IMR-90 (cell line): ENCODE measurements around the gene RERE. TPM values are rescaled to one million over a fixed set of nuclear protein-coding genes. Genes with fewer than 3 reads are reported as not detected.

Source experiments
- ATAC-seq: fragments of 200-7000 bp; cut with Tn5 transposase; 2 replicates; pipeline ENCODE4 v1.9.1; 2020; ENCODE audit warnings: low read depth, mild to moderate bottlenecking, moderate library complexity
- BruUV-seq: library from RNA; stranded (reverse); fragments of 400-500 nt; replicated peaks from 2 replicates; lab custom pipeline; 2021; lab: Mats Ljungman, UMichigan
- CTCF ChIA-PET: fragments of 300-600 bp; formaldehyde crosslinking; extraction: SDS; loops from one replicate; lab custom pipeline; 2021; ENCODE audit warnings: antibody characterized with exemption; lab: Yijun Ruan, JAX
- POLR2A ChIA-PET: fragments of 300-600 bp; sonication (Branson Sonifier 250); formaldehyde crosslinking; loops from one replicate; lab custom pipeline; 2022; ENCODE audit warnings: antibody characterized with exemption; ENCODE audit not compliant: unreplicated experiment; lab: Charles Lee
- DNase-seq: peaks from one replicate; pipeline ENCODE4 v3.0.0; 2013
- H2AFZ ChIP-seq: replicated peaks from 2 replicates; pipeline ENCODE3; 2013; ENCODE audit warnings: low read length, mild to moderate bottlenecking; ENCODE audit not compliant: poor library complexity
- H2AK5ac ChIP-seq: 2 replicates; pipeline ENCODE4 v1.6.1; 2013; ENCODE audit warnings: low read depth, low read length, inconsistent platforms
- H2AK9ac ChIP-seq: replicated peaks from 2 replicates; pipeline ENCODE3; 2013; ENCODE audit warnings: mild to moderate bottlenecking, low read depth, low read length, moderate library complexity; ENCODE audit not compliant: poor library complexity
- H2BK120ac ChIP-seq: 2 replicates; pipeline ENCODE4 v1.6.1; 2013; ENCODE audit warnings: low read depth, low read length, inconsistent platforms
- H2BK15ac ChIP-seq: 3 replicates; pipeline ENCODE4 v1.6.1; 2013; ENCODE audit warnings: low read depth, low read length, inconsistent platforms
- H2BK20ac ChIP-seq: 2 replicates; pipeline ENCODE4 v1.6.1; 2013; ENCODE audit warnings: low read depth, mild to moderate bottlenecking, inconsistent platforms, low read length, moderate library complexity
- H2BK5ac ChIP-seq: 2 replicates; pipeline ENCODE4 v1.6.1; 2013; ENCODE audit warnings: mild to moderate bottlenecking, low read depth, low read length, inconsistent platforms; ENCODE audit not compliant: poor library complexity, severe bottlenecking
- H3K14ac ChIP-seq: replicated peaks from 2 replicates; pipeline ENCODE4 v1.6.1; 2013; ENCODE audit warnings: low read depth, low read length, inconsistent platforms
- H3K18ac ChIP-seq: 2 replicates; pipeline ENCODE4 v1.6.1; 2013; ENCODE audit warnings: low read depth, low read length, control low read depth
- H3K23ac ChIP-seq: 2 replicates; pipeline ENCODE4 v1.6.1; 2013; ENCODE audit warnings: low read depth, low read length, inconsistent platforms
- H3K27ac ChIP-seq: 2 replicates; pipeline ENCODE4 v1.5.1; 2013; ENCODE audit warnings: mild to moderate bottlenecking, control low read depth, low read length; ENCODE audit not compliant: insufficient read depth
- H3K27me3 ChIP-seq: 2 replicates; pipeline ENCODE4 v1.6.1; 2013; ENCODE audit warnings: low read length; ENCODE audit not compliant: control insufficient read depth, insufficient read depth
- H3K36me3 ChIP-seq: 2 replicates; pipeline ENCODE4 v1.6.1; 2013; ENCODE audit warnings: low read length, mixed read lengths; ENCODE audit not compliant: control insufficient read depth, insufficient read depth
- H3K4ac ChIP-seq: 2 replicates; pipeline ENCODE4 v1.6.1; 2013; ENCODE audit warnings: low read depth, low read length, inconsistent platforms
- H3K4me1 ChIP-seq: 2 replicates; pipeline ENCODE4 v1.6.1; 2013; ENCODE audit warnings: low read length, mixed read lengths; ENCODE audit not compliant: control insufficient read depth, insufficient read depth
- H3K4me2 ChIP-seq: 2 replicates; pipeline ENCODE4 v1.6.1; 2013; ENCODE audit warnings: low read depth, mild to moderate bottlenecking, control low read depth, low read length, moderate library complexity
- H3K4me3 ChIP-seq: 2 replicates; pipeline ENCODE4 v1.5.1; 2013; ENCODE audit warnings: low read depth, mild to moderate bottlenecking, control low read depth, low read length, moderate library complexity; ENCODE audit not compliant: insufficient read depth
- H3K56ac ChIP-seq: 2 replicates; pipeline ENCODE4 v1.6.1; 2013; ENCODE audit warnings: low read length, inconsistent platforms; ENCODE audit not compliant: insufficient read depth; ENCODE audit errors: extremely low read depth
- H3K79me1 ChIP-seq, 2 experiments: 2 replicates each; pipeline ENCODE4 v1.6.1; 2013; ENCODE audit warnings: low read length in 2 of 2, inconsistent platforms in 1 of 2, low read depth in 1 of 2
- H3K9ac ChIP-seq: 2 replicates; pipeline ENCODE4 v1.6.1; 2013; ENCODE audit warnings: low read depth, low read length, control low read depth
- H3K9me1 ChIP-seq: 2 replicates; pipeline ENCODE4 v1.6.1; 2013; ENCODE audit warnings: low read length, inconsistent platforms; ENCODE audit not compliant: insufficient read depth
- H3K9me3 ChIP-seq: 2 replicates; pipeline ENCODE4 v1.6.1; 2013; ENCODE audit warnings: low read length; ENCODE audit not compliant: control insufficient read depth, insufficient read depth
- H4K20me1 ChIP-seq: 2 replicates; pipeline ENCODE4 v1.6.1; 2013; ENCODE audit warnings: low read length, inconsistent platforms; ENCODE audit not compliant: insufficient read depth
- H4K5ac ChIP-seq: 2 replicates; pipeline ENCODE4 v1.6.1; 2013; ENCODE audit warnings: mild to moderate bottlenecking, low read depth, low read length, control low read depth
- H4K8ac ChIP-seq, 2 experiments: 2 replicates each; pipeline ENCODE4 v1.6.1; 2013; ENCODE audit warnings: low read depth in 2 of 2, low read length in 2 of 2, control low read depth in 1 of 2, inconsistent platforms in 1 of 2
- H4K91ac ChIP-seq: 2 replicates; pipeline ENCODE4 v1.6.1; 2013; ENCODE audit warnings: low read depth, low read length, inconsistent platforms; ENCODE audit not compliant: insufficient read depth
- MXI1 ChIP-seq: IDR thresholded peaks from 2 replicates; pipeline ENCODE4 v1.6.1; 2012; ENCODE audit warnings: low read depth, mild to moderate bottlenecking, low read length, moderate library complexity, borderline replicate concordance
- POLR2A ChIP-seq: IDR thresholded peaks from 2 replicates; pipeline ENCODE4 v1.6.1; 2012; ENCODE audit warnings: mild to moderate bottlenecking, low read depth, low read length
- RAD21 ChIP-seq: IDR thresholded peaks from 2 replicates; pipeline ENCODE4 v1.6.1; 2012; ENCODE audit warnings: low read length, improper control_type of control experiment
- USF2 ChIP-seq: fragments of 150-350 bp; IDR thresholded peaks from 2 replicates; pipeline ENCODE4 v1.6.1; 2017; ENCODE audit warnings: mild to moderate bottlenecking, antibody characterized with exemption, low read length, low read depth
- WGBS, 2 experiments: methylation state at CpG; one replicate each; pipeline versions ENCODE4 v1.1.5 to v1.1.7; 2013; ENCODE audit warnings: missing lambda C conversion rate in 2 of 2; ENCODE audit not compliant: insufficient read length in 1 of 2; ENCODE audit errors: extremely low coverage in 2 of 2; 5-methylcytosine and 5-hydroxymethylcytosine counted together
- dilution Hi-C: fragments of 300-500 bp; cut with HindIII; formaldehyde crosslinking; loops from one replicate; pipeline ENCODE4 v1.14.3; 2018; ENCODE audit warnings: low sequenced_read_pairs; ENCODE audit not compliant: unreplicated experiment
- in situ Hi-C: fragments of 300-500 bp; cut with MboI; formaldehyde crosslinking; loops from 3 replicates; pipeline ENCODE4 v1.14.3; 2019; ENCODE audit warnings: low sequenced_read_pairs, inconsistent platforms, mixed read lengths
- intact Hi-C: fragments of 100-400 bp; cut with micrococcal nuclease; formaldehyde crosslinking; loops from 2 replicates; pipeline ENCODE4 v1.10.0; 2022
- polyA plus RNA-seq, 3 experiments: library from polyadenylated mRNA; depleted of rRNA; stranded (reverse); fragments of >200 nt; gene quantifications; 2 replicates each; pipeline ENCODE4 v1.2.3, GENCODE V29; 2012; ENCODE audit warnings: low replicate concordance in 1 of 3
- total RNA-seq: library from RNA; depleted of rRNA; stranded (reverse); fragments of >200 nt; gene quantifications from 2 replicates; pipeline ENCODE4 v1.2.3, GENCODE V29; 2012

The RERE gene
- total and polyA plus RNA-seq, 2 of the 4 experiments (the other 2 are of a cell fraction): 11.5 to 25.1 TPM

GRCh38 chr1:8600336-8600735 lies 217.1 kb downstream of the RERE start (continued):
- TF ChIP-seq POLR2A: no peak

- ChIA-PET POLR2A (interaction anchor here (0.5 kb wide), 1 partner anchor 625 kb away, joined by 4 read pairs; no protein-coding TSS in a partner anchor), CTCF (interaction anchor here (0.6 to 1.1 kb wide), 3 partner anchors 11 to 136 kb away, joined by 3 to 8 read pairs (median 3); no protein-coding TSS in a partner anchor)
- no peak overlapping the region for H3K4me2 ChIP-seq
- H3K9me1 ChIP-seq: peaks cover 23% of the 10 kb centered on the region
- ATAC-seq: no peak
- no peak overlapping the region for H3K23ac ChIP-seq
- no peak overlapping the region for H3K9ac ChIP-seq
- no peak overlapping the region for H4K5ac ChIP-seq
- H3K4ac ChIP-seq: no peak overlapping the region
- H2BK15ac ChIP-seq: no peak overlapping the region
- no peak overlapping the region for H3K56ac ChIP-seq
- no peak overlapping the region for H2BK120ac ChIP-seq
- no peak overlapping the region for H4K91ac ChIP-seq
- TF ChIP-seq RAD21: no peak
- no peak for TF ChIP-seq USF2
- TF ChIP-seq MXI1: no peak
- no peak overlapping the region for H2BK5ac ChIP-seq
- BruUV-seq: no TSS peak
- no peaks in the 10 kb centered on the region; the same call in 1 of the 2 replicates for H3K36me3 ChIP-seq
- no peak overlapping the region for H2AFZ ChIP-seq
- peaks cover 52% of the 10 kb centered on the region for H4K20me1 ChIP-seq
- no peak for DNase-seq
- in situ Hi-C loops: no loop called here
- no peak overlapping the region for H2AK9ac ChIP-seq
- WGBS, 2 experiments: 100% methylated on average over 1 of the region's 6 CpGs; no CpG with 5 or more reads in 1 of the 2 experiments
- H2BK20ac ChIP-seq: no peak overlapping the region
- peaks cover 30 to 71% of the 10 kb centered on the region in 2 experiments for H3K79me1 ChIP-seq
- intact Hi-C loops: no loop called here
- H2AK5ac ChIP-seq: no peak overlapping the region
- no peak overlapping the region for H3K4me3 ChIP-seq
- H3K4me1 ChIP-seq: peaks cover 25% of the 10 kb centered on the region
- no peak overlapping the region for H3K14ac ChIP-seq
- no peak overlapping the region; a peak in 1 of 4 replicates for H4K8ac ChIP-seq
- H3K18ac ChIP-seq: no peak overlapping the region
- dilution Hi-C loops: no loop called here
- H3K9me3 ChIP-seq: no peaks in the 10 kb centered on the region
- H3K27ac ChIP-seq: no peak overlapping the region
- H3K27me3 ChIP-seq: no peaks in the 10 kb centered on the region
Observed at GRCh38 chr1:8599646-8600212, 217.7 kb downstream of the RERE start.
